ENCODE results near the gene ZNF618.
"Not testable (repeated sequence)": the region's sequence is repeated elsewhere in the genome, so short reads cannot be mapped to it uniquely, and the experiment has no call there.

ZNF618 gene

GRCh38 chr9:113992276-113992951 lies 116.3 kb downstream of the ZNF618 start:
- no peak for TF ChIP-seq CTCF (conservative IDR thresholded peaks at IDR 0.05)
- peak overlapping the region; percentile 90 for H3K27ac ChIP-seq

GRCh38 chr9:113992994-113993393 lies 116.9 kb downstream of the ZNF618 start:
- TF ChIP-seq CTCF (conservative IDR thresholded peaks at IDR 0.05): no peak
- H3K27ac ChIP-seq: peak overlapping the region; percentile 90

- H3K27ac ChIP-seq: peak overlapping the region; percentile 90
- no peak for TF ChIP-seq CTCF (conservative IDR thresholded peaks at IDR 0.05)
Observed at GRCh38 chr9:113993838-113994540, 117.9 kb downstream of the ZNF618 start.

- TF ChIP-seq CTCF (conservative IDR thresholded peaks at IDR 0.05): no peak
- H3K27ac ChIP-seq: no peak overlapping the region
Observed at GRCh38 chr9:113995401-113995800, 119.3 kb downstream of the ZNF618 start.

- H3K27ac ChIP-seq: no peak overlapping the region
Observed at GRCh38 chr9:113995963-113996362, 119.9 kb downstream of the ZNF618 start.

GRCh38 chr9:113996531-113997001 lies 120.5 kb downstream of the ZNF618 start:
- H3K27ac ChIP-seq: no peak overlapping the region
- no peak for TF ChIP-seq CTCF (conservative IDR thresholded peaks at IDR 0.05)

More at GRCh38 chr9:113995963-113996362, 119.9 kb downstream of the ZNF618 start:
- TF ChIP-seq CTCF (conservative IDR thresholded peaks at IDR 0.05): no peak

GRCh38 chr9:113997064-113997463 lies 121.0 kb downstream of the ZNF618 start:
- not testable (repeated sequence) for H3K27ac ChIP-seq

GRCh38 chr9:113997610-113998009 lies 121.5 kb downstream of the ZNF618 start:
- H3K27ac ChIP-seq: no peak overlapping the region
- no peak for TF ChIP-seq CTCF (conservative IDR thresholded peaks at IDR 0.05)
